HG02571 (cell line): Measurements from ENCODE around the gene ERGIC1.
A peak's percentile ranks its signal among the peaks of the same experiment; 100 is the strongest.

Experiments
- ATAC-seq: cut with Tn5 transposase; IDR thresholded peaks from one replicate; pipeline ENCODE4 v1.9.1; 2021; ENCODE audit warnings: mild to moderate bottlenecking, moderate library complexity; ENCODE audit not compliant: unreplicated experiment

ERGIC1 gene

GRCh38 chr5:172941067-172941516 is 107.0 kb downstream of the ERGIC1 start:
- ATAC-seq, result no peak

- no peak for ATAC-seq
Observed at GRCh38 chr5:172942556-172942955, 108.5 kb downstream of the ERGIC1 start.

- no peak for ATAC-seq
Observed at GRCh38 chr5:172943283-172943841, 109.3 kb downstream of the ERGIC1 start.

GRCh38 chr5:172943906-172944305 is 109.9 kb downstream of the ERGIC1 start:
- no peak for ATAC-seq

- ATAC-seq, result no peak
Observed at GRCh38 chr5:172944741-172945140, 110.7 kb downstream of the ERGIC1 start.

GRCh38 chr5:172945151-172945550 is 111.1 kb downstream of the ERGIC1 start:
- no peak for ATAC-seq

GRCh38 chr5:172946146-172946545 is 112.1 kb downstream of the ERGIC1 start:
- no peak for ATAC-seq

- ATAC-seq, result no peak
Observed at GRCh38 chr5:172949426-172949825, 115.4 kb downstream of the ERGIC1 start.

GRCh38 chr5:172950176-172950965 is 116.3 kb downstream of the ERGIC1 start:
- no peak for ATAC-seq

- no peak for ATAC-seq
Observed at GRCh38 chr5:172951371-172952033, 117.5 kb downstream of the ERGIC1 start.

- no peak for ATAC-seq
Observed at GRCh38 chr5:172952034-172952511, 118.0 kb downstream of the ERGIC1 start.

- ATAC-seq, result no peak
Observed at GRCh38 chr5:172953776-172954675, 120.0 kb downstream of the ERGIC1 start.

GRCh38 chr5:172954751-172955159 is 120.7 kb downstream of the ERGIC1 start:
- ATAC-seq, result no peak

GRCh38 chr5:172956228-172956627 is 122.2 kb downstream of the ERGIC1 start:
- ATAC-seq, result no peak

- ATAC-seq, result no peak
Observed at GRCh38 chr5:172956936-172957335, 122.9 kb downstream of the ERGIC1 start.

GRCh38 chr5:172957458-172957857 is 123.4 kb downstream of the ERGIC1 start:
- ATAC-seq, result no peak

GRCh38 chr5:172958331-172959046 is 124.4 kb downstream of the ERGIC1 start:
- peak; percentile 61 for ATAC-seq

- ATAC-seq, result no peak
Observed at GRCh38 chr5:172959824-172960799, 126.1 kb downstream of the ERGIC1 start.

GRCh38 chr5:172969921-172970320 is 135.9 kb downstream of the ERGIC1 start:
- no peak for ATAC-seq
